AG09309 (cell line): ENCODE results near the gene FGFBP3.
A peak's percentile ranks its signal among the peaks of the same experiment; 100 is the strongest.

Experiments
- DNase-seq: peaks from one replicate; pipeline ENCODE4 v3.0.0-alpha.2; 2010; ENCODE audit warnings: low read depth
- H3K4me3 ChIP-seq: 2 replicates; pipeline ENCODE4 v1.5.1; 2011; ENCODE audit warnings: mild to moderate bottlenecking, low read depth, low read length, moderate library complexity; ENCODE audit not compliant: control insufficient read depth
- TF ChIP-seq, protein P1 (sequence below): IDR thresholded peaks from 2 replicates; pipeline ENCODE4 v1.5.1; 2011; ENCODE audit warnings: mild to moderate bottlenecking, low read depth, low read length, inconsistent platforms; ENCODE audit not compliant: insufficient read depth, control insufficient read depth; ENCODE audit errors: missing control alignments

FGFBP3 gene

DNA sequence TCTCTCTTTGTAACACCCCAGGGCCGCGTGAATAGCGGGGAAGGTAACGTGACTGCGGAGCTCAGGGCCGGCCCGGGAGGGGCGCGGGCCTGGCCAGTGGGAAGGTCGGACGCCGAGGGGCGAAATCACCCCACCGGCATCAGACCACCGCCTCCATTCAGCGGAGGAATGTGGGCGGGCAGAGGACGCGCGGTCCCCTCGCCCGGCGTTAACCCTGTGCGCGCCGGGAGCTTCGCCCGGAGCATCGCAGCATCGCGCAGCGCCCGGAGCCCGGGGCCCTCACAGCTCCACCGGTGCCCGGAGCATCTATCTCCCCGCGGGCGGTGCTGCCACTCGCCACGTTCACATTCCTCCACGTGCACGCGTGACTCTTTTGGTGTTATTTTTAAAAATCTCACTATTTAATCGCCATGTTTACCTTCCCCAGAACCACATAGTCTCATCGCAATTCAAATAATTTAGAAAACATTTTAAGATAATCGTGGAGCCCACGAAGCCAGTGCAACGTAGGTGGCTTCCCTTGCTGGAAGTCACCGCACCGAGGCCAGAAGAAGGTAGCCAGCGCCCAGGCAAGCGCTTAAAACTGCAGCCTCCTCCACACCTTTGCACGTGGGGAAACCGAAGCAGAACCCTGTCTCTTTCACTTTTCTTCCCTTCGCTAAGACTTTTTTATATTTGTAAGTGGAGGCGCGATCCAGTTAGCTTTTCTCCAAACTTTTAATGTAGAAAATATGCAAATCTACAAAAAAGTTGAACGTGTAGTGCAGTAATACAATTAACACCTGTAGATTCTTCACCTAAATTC is 21.8 kb downstream of the FGFBP3 start:
- DNase-seq, result no peak
- TF ChIP-seq, protein P1, sequence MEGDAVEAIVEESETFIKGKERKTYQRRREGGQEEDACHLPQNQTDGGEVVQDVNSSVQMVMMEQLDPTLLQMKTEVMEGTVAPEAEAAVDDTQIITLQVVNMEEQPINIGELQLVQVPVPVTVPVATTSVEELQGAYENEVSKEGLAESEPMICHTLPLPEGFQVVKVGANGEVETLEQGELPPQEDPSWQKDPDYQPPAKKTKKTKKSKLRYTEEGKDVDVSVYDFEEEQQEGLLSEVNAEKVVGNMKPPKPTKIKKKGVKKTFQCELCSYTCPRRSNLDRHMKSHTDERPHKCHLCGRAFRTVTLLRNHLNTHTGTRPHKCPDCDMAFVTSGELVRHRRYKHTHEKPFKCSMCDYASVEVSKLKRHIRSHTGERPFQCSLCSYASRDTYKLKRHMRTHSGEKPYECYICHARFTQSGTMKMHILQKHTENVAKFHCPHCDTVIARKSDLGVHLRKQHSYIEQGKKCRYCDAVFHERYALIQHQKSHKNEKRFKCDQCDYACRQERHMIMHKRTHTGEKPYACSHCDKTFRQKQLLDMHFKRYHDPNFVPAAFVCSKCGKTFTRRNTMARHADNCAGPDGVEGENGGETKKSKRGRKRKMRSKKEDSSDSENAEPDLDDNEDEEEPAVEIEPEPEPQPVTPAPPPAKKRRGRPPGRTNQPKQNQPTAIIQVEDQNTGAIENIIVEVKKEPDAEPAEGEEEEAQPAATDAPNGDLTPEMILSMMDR, result no peak
- H3K4me3 ChIP-seq, result peak overlapping the region; percentile 51

DNA sequence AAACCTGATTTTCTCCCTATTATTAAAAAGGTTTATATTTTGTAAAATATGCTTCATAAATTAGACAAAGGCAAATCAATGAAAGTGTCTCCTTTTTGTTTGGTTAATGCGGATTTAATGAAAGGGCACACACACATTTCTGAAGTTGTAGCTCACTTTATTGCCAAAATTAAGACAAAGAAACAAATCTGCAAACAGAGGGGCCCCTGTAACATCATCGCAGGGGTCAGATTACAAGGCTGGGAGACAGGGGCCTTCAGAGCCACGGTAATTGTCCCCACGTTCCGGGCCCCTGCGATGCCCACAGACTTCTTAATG is 22.4 kb downstream of the FGFBP3 start:
- TF ChIP-seq, protein P1, result no peak
- no peak for DNase-seq
- peak overlapping the region; percentile 51 for H3K4me3 ChIP-seq

DNA sequence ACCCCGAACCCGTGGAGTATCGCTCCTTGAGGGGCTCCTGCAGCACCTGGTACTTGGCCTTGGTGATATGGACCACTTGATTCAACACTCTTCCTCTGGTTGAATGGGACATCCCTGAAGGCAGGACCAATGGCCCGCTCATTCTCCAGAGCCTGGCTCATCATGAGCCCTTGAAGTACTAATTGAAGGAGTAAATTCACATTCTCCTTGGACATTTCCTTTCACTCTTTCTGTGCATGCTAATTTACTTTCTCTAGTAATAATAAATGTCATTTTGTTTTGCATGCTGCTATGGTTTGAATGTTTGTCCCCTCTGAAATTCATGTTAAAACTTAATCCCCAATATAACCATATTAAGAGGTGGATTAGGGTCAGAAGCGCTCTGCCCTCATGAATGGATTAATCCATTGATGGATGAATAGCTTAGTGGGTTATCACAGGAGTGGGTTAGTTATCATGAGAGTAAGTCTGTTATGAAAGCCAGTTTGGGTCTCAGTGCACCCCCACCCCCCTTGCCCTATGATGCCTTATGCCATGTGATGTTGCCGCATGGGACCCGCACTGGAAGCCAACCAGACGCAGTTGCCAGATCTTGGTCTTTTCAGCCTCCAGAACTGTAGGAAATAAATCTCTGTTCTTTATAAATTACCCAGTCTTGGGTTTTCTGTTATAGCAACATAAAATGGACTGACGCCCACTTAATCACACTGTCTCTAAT is 23.8 kb downstream of the FGFBP3 start:
- DNase-seq, result no peak
- no peak overlapping the region for H3K4me3 ChIP-seq
- TF ChIP-seq, protein P1, result no peak

DNA sequence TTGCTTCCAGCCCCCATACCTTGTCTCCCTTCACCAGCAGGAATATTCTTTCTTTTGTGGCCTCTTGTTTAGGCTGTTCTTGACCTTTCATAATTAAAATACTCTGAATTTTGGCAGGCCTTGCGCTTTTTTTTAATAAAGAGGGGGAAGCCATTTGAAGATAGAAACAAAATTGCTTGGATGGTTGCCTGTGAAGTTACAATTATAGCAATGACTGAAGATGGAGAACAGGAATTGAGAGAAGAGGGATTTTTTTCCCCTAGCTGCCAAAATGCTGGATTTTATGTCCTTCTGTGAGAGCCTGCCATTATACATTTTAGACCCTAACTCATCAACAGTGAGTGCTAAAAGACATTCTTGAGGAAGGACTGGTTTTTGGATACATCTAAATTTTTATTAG is 24.8 kb downstream of the FGFBP3 start:
- H3K4me3 ChIP-seq, result no peak overlapping the region
- TF ChIP-seq, protein P1, result no peak
- DNase-seq, result no peak

DNA sequence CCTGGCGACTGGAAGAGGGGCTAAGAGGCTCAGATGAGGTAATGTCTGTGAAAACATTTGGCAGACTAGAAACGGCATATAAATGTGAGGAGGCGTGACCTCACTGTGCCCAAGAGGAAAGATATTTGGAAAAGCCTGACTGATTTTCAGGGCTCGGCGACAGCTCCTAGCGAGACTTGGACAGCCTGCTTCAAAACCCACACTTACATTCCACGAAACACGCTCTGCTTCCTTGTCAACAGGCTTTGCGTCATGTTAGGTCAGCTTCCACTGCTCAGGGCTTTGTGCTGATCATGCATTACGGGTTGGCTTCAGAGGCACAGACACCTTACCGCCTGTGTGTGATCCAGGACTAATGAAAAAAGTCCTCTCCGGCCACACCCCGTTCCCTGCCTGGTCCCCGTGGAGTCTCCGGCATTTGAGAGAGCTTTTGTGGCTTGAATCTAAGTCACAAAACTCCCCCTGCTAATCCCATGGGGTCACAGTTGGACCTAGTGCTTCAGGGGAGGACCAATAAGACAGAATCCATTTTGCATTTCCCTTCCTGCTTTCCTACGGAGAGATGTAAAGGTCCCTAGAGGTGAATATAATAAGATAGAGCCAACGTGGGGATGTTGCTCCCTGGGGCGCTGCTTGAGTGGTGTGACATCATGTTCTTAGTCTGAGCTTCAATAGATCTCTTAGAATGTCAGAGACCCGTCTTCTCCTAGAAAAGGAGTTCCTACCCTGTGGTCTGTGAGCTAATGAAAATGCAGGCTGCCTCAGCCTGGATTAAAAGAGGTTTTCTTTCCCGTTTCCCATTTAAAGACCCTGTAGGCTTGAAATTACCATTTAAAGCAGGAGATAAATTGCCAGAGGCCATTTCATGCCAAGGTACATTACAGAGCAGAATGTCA is 25.5 kb downstream of the FGFBP3 start:
- no peak overlapping the region for H3K4me3 ChIP-seq
- DNase-seq, result no peak
- TF ChIP-seq, protein P1, result no peak

DNA sequence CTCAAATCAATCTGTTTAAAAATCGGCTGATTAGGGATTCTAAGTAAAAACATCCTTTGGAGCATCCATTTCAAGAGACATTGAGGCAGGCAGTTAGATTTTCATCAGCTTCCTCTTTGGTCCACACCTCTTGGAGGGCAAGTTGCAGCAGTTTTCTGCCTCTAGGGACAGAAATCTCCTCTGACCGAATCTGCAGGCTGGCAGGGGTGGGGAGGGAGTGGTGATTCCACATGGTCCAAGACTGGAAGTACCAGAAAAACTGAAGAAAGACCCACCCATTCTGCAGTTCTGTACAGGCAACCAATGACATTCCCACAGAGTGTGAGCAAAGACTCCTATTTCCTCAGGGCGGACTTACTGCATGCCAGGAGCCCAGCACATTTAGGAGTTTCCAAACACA is 29.0 kb downstream of the FGFBP3 start:
- no peak overlapping the region for H3K4me3 ChIP-seq
- DNase-seq, result no peak
- TF ChIP-seq, protein P1, result no peak
